WI38 (cell line): ENCODE data around the gene CNOT2.

Experiments
- H3K4me3 ChIP-seq: 2 replicates; pipeline ENCODE4 v1.5.1; 2011; ENCODE audit warnings: low read depth, mild to moderate bottlenecking, control low read depth, low read length
- CTCF ChIP-seq: IDR thresholded peaks from 2 replicates; pipeline ENCODE4 v1.5.1; 2012; ENCODE audit warnings: low read depth, mild to moderate bottlenecking, control low read depth, low read length

The CNOT2 gene

GRCh38 chr12:70272510-70272909 lies 29.3 kb downstream of the CNOT2 start:
- no peak for TF ChIP-seq CTCF
- no peak overlapping the region for H3K4me3 ChIP-seq

- no peak for TF ChIP-seq CTCF
- no peak overlapping the region for H3K4me3 ChIP-seq
Measured at GRCh38 chr12:70275045-70275444, 31.8 kb downstream of the CNOT2 start.

- H3K4me3 ChIP-seq: no peak overlapping the region
- TF ChIP-seq CTCF: no peak
Measured at GRCh38 chr12:70277973-70278372, 34.7 kb downstream of the CNOT2 start.

GRCh38 chr12:70278945-70279344 lies 35.7 kb downstream of the CNOT2 start:
- H3K4me3 ChIP-seq: no peak overlapping the region
- TF ChIP-seq CTCF: no peak

- no peak for TF ChIP-seq CTCF
- H3K4me3 ChIP-seq: no peak overlapping the region
Measured at GRCh38 chr12:70283232-70283631, 40.0 kb downstream of the CNOT2 start.

- no peak for TF ChIP-seq CTCF
- H3K4me3 ChIP-seq: no peak overlapping the region
Measured at GRCh38 chr12:70288817-70289216, 45.6 kb downstream of the CNOT2 start.

- H3K4me3 ChIP-seq: no peak overlapping the region
- TF ChIP-seq CTCF: no peak
Measured at GRCh38 chr12:70290116-70290515, 46.9 kb downstream of the CNOT2 start.
